GM12864 (cell line): Measurements from ENCODE around the gene CTPS1.

Experiments used
- DNase-seq: peaks from one replicate; pipeline ENCODE4 v3.0.0-alpha.2; 2011; ENCODE audit warnings: low read depth
- H3K4me3 ChIP-seq: 2 replicates; pipeline ENCODE4 v1.5.1; 2011; ENCODE audit warnings: mild to moderate bottlenecking, low read depth, low read length, control low read depth
- TF ChIP-seq, protein P1 (sequence below): IDR thresholded peaks from 2 replicates; pipeline ENCODE4 v1.5.1; 2011; ENCODE audit warnings: low read depth, mild to moderate bottlenecking, moderate library complexity, low read length, control low read depth, inconsistent platforms; ENCODE audit errors: missing control alignments

CTPS1 gene

DNA sequence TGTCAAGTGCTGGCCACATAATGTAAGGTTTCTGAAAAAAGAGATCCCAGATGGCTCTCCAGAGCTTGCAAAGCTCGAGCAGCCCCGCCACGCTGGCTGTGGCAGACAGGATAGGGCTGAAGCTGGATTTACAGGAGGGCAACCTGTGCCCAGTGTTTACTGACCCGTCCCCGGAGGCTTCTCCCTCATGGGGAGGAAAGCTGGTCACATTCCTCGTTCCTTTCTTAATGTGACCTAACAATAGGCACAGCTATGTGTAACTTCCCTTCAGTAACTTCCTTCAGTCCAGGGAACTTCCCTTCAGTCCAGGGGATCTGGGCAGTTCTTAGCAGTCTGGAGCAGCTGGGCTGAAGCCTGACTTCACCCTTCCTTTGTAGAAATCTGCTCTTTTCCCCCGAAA, 34.3 kb downstream of the CTPS1 start:
- DNase-seq = no peak
- TF ChIP-seq, protein P1, sequence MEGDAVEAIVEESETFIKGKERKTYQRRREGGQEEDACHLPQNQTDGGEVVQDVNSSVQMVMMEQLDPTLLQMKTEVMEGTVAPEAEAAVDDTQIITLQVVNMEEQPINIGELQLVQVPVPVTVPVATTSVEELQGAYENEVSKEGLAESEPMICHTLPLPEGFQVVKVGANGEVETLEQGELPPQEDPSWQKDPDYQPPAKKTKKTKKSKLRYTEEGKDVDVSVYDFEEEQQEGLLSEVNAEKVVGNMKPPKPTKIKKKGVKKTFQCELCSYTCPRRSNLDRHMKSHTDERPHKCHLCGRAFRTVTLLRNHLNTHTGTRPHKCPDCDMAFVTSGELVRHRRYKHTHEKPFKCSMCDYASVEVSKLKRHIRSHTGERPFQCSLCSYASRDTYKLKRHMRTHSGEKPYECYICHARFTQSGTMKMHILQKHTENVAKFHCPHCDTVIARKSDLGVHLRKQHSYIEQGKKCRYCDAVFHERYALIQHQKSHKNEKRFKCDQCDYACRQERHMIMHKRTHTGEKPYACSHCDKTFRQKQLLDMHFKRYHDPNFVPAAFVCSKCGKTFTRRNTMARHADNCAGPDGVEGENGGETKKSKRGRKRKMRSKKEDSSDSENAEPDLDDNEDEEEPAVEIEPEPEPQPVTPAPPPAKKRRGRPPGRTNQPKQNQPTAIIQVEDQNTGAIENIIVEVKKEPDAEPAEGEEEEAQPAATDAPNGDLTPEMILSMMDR = no peak
- no peak overlapping the region for H3K4me3 ChIP-seq

DNA sequence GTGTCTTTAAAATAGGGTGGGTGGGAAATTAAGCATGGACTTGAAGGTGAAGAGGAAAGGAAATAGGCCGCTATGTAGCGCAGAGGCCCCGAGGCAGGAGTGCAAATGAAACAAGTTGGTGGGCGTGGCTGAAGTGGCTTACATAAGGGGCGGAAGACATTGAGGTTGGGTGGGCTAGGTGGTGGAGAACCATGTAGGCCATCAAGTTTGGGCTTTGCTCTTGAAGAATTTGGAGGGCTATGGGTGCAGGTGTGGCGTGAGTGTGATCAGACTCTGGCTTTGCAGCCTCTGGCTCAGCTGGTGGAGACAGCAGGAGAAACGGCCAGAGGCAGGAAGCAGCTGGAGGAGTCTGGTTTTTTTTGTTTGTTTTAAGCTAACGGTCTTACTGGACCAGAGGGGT, 35.4 kb downstream of the CTPS1 start:
- H3K4me3 ChIP-seq = no peak overlapping the region
- no peak for DNase-seq
- TF ChIP-seq, protein P1 = no peak

DNA sequence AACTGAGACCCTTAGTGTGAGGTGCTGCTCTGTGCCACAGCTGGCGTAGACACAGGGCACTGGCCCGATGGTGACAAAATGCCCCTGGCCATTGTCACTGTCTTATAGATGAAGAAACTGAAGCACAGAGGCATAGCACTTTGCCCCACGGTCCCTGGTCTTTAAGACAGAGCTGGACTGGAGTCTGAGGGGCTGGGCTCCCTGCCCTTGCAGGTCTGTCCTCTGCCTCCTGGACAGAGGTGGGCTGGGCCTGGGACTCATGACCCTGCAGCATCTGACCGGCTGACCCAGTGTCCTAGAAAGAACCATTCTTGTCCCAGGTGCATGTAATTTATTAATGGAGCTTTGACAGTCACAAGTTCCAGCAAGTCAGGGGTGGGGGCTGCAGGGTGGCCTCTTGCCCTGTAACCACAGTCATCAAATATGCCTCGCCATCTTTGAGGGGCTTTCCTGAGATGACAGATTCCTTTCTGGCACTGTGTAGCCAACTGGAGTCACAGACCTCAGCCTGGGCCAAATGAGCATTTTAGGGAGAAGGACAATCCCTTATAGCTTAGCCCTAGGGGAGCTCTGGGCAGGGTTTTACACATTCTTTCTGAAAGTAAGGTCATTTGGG, 35.9 kb downstream of the CTPS1 start:
- TF ChIP-seq, protein P1 = no peak
- H3K4me3 ChIP-seq = no peak overlapping the region
- no peak for DNase-seq

GRCh38 chr1:41015897-41016470, 36.5 kb downstream of the CTPS1 start:
- H3K4me3 ChIP-seq = no peak overlapping the region
- DNase-seq = no peak
- TF ChIP-seq, protein P1 = no peak

- TF ChIP-seq, protein P1 = no peak
- no peak for DNase-seq
These were observed 37.9 kb downstream of the CTPS1 start for GRCh38 chr1:41017141-41018017.

GRCh38 chr1:41018018-41018410, 38.5 kb downstream of the CTPS1 start:
- no peak for DNase-seq
- TF ChIP-seq, protein P1 = no peak

More at GRCh38 chr1:41017141-41018017, 37.9 kb downstream of the CTPS1 start:
- no peak overlapping the region for H3K4me3 ChIP-seq

More at GRCh38 chr1:41018018-41018410, 38.5 kb downstream of the CTPS1 start:
- H3K4me3 ChIP-seq = no peak overlapping the region
